Natural killer cell treated with Interleukin-12 subunit alpha and Interleukin-12 subunit beta and Interleukin-15 and Interleukin-18, amount 100 ng/mL, for 72 hours (primary cell): ENCODE data around the gene CACNA1S. TPM values are rescaled to one million over a fixed set of nuclear protein-coding genes. Genes with fewer than 3 reads are reported as not detected.
A peak's percentile ranks its signal among the peaks of the same experiment; 100 is the strongest.

Source experiments
- ATAC-seq, 2 donors: fragments of 150-1000 bp; cut with Tn5 transposase in 1 of 2; sonication (Bioruptor Pico), chemical (Tn5 transposase) in 1 of 2; 2 replicates each; pipeline ENCODE4 v1.10.0; 2021
- DNase-seq: peaks from one replicate; pipeline ENCODE4 v3.0.0; 2022; ENCODE audit warnings: low spot score
- H3K27ac Mint-ChIP-seq, 2 donors: 1 replicate in 1 of 2; 2 replicates in 1 of 2; pipeline ENCODE4 v1.8.0; 2022; ENCODE audit warnings: mixed read lengths in 2 of 2, mild to moderate bottlenecking in 1 of 2, moderate library complexity in 1 of 2
- H3K27me3 Mint-ChIP-seq, 2 donors: 1 replicate in 1 of 2; 2 replicates in 1 of 2; pipeline ENCODE4 v1.8.0; 2022; ENCODE audit warnings: mixed read lengths in 2 of 2
- H3K36me3 Mint-ChIP-seq: one replicate; pipeline ENCODE4 v1.8.0; 2022; ENCODE audit warnings: mixed read lengths
- H3K4me1 Mint-ChIP-seq, 2 donors: 1 replicate in 1 of 2; 2 replicates in 1 of 2; pipeline ENCODE4 v1.8.0; 2022; ENCODE audit warnings: low read depth in 2 of 2, mixed read lengths in 2 of 2, mild to moderate bottlenecking in 1 of 2
- H3K4me3 Mint-ChIP-seq: one replicate; pipeline ENCODE4 v1.8.0; 2022; ENCODE audit warnings: mixed read lengths
- H3K9me3 Mint-ChIP-seq: 2 replicates; pipeline ENCODE4 v1.8.0; 2022; ENCODE audit warnings: mixed read lengths
- total RNA-seq, 2 donors: library from RNA; stranded (reverse); gene quantifications; one replicate each; pipeline ENCODE4 v1.2.3, GENCODE V29; 2022

CACNA1S gene
- total RNA-seq, 2 donors from 2014 or later = not detected

DNA sequence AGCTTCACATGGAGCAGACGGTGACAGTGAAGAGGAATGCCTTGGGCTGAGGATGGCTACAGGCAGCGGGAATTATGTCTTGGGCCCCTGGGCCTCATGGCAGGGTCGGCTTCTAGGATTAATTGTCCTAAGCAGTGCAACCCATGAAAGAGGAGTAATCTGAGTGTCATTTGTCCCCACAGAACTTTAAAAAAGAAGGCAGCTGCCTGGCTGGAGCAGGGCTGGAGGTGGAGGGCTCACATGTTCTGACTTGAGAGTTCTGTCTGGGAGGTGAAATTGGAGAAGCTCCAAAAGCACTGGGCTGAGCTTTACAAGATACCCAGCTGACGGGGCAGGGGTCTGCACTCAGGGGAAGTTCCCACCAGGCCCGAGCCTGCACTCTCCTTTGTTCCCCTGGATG is 22.6 kb downstream of the CACNA1S start:
- H3K27ac Mint-ChIP-seq = no peak overlapping the region
- no peaks in the 10 kb centered on the region for H3K9me3 Mint-ChIP-seq
- no peak overlapping the region for H3K4me3 Mint-ChIP-seq
- H3K27me3 Mint-ChIP-seq = peaks cover 9 to 16% of the 10 kb centered on the region in 2 donors
- H3K4me1 Mint-ChIP-seq = peaks cover 0 to 3% of the 10 kb centered on the region in 2 donors
- DNase-seq (no peak), ATAC-seq (no peak)
- no peaks in the 10 kb centered on the region for H3K36me3 Mint-ChIP-seq

DNA sequence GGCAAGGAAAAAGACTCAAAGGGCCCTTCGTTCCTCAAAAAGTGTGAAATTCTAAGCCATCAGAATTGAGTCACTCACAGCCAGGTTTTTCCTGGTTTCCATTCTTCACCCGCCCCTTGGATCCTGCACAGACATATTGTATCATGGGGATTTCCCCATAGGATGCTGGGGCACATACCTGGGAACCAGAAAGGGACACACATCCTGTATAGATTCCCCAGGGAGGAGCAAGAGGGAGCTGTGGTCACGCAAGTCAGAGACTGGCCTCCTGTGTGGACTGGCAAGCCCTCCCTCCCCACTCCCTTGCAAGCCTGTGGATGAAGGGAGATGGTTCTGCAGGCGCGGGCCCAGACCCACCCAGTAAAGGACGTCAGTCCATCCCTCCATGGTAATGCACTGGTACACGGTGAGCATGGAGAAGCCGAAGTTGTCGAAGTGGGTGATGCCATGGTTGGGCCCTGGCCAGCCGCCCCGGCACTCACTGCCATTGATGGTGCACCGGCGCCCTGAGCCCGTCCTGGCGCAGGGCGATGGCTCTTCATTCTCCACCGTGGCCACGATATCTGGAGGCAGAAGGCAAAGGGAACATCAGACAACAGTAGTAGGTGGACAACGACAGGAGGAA is 23.2 kb downstream of the CACNA1S start:
- no peak overlapping the region for H3K27ac Mint-ChIP-seq
- ATAC-seq (no peak), DNase-seq (no peak)
- no peaks in the 10 kb centered on the region for H3K9me3 Mint-ChIP-seq
- no peak overlapping the region for H3K4me3 Mint-ChIP-seq
- H3K27me3 Mint-ChIP-seq = peaks cover 11 to 16% of the 10 kb centered on the region in 2 donors
- H3K4me1 Mint-ChIP-seq = peaks cover 0 to 3% of the 10 kb centered on the region in 2 donors
- no peaks in the 10 kb centered on the region for H3K36me3 Mint-ChIP-seq

GRCh38 chr1:201088395-201088794 is 23.8 kb downstream of the CACNA1S start:
- Mint-ChIP-seq H3K36me3 (no peaks in the 10 kb centered on the region), H3K27me3 (peaks cover 11 to 16% of the 10 kb centered on the region in 2 donors), H3K27ac (no peak overlapping the region), H3K9me3 (no peaks in the 10 kb centered on the region), H3K4me3 (no peak overlapping the region), H3K4me1 (peaks cover 0 to 3% of the 10 kb centered on the region in 2 donors)
- DNase-seq = no peak
- ATAC-seq = no peak

- Mint-ChIP-seq H3K4me3 (no peak overlapping the region), H3K27ac (no peak overlapping the region), H3K4me1 (peaks cover 0 to 3% of the 10 kb centered on the region in 2 donors), H3K27me3 (peaks cover 9 to 13% of the 10 kb centered on the region in 2 donors), H3K36me3 (no peaks in the 10 kb centered on the region), H3K9me3 (no peaks in the 10 kb centered on the region)
- ATAC-seq (peak; percentile 50 to 55), DNase-seq (no peak)
Measured at GRCh38 chr1:201085902-201086735, 26.1 kb downstream of the CACNA1S start.

- ATAC-seq = no peak
- Mint-ChIP-seq H3K36me3 (no peaks in the 10 kb centered on the region), H3K4me3 (no peak overlapping the region), H3K4me1 (peaks cover 0 to 3% of the 10 kb centered on the region in 2 donors), H3K9me3 (no peaks in the 10 kb centered on the region), H3K27me3 (peaks cover 11 to 13% of the 10 kb centered on the region in 2 donors), H3K27ac (no peak overlapping the region)
- no peak for DNase-seq
Measured at GRCh38 chr1:201084295-201084694, 27.9 kb downstream of the CACNA1S start.

- DNase-seq (no peak), ATAC-seq (no peak)
- Mint-ChIP-seq H3K36me3 (no peaks in the 10 kb centered on the region), H3K27ac (no peak overlapping the region), H3K4me1 (peaks cover 0 to 3% of the 10 kb centered on the region in 2 donors), H3K27me3 (peaks cover 15% of the 10 kb centered on the region in 2 donors), H3K9me3 (no peaks in the 10 kb centered on the region), H3K4me3 (no peak overlapping the region)
Measured at GRCh38 chr1:201083741-201084140, 28.5 kb downstream of the CACNA1S start.

DNA sequence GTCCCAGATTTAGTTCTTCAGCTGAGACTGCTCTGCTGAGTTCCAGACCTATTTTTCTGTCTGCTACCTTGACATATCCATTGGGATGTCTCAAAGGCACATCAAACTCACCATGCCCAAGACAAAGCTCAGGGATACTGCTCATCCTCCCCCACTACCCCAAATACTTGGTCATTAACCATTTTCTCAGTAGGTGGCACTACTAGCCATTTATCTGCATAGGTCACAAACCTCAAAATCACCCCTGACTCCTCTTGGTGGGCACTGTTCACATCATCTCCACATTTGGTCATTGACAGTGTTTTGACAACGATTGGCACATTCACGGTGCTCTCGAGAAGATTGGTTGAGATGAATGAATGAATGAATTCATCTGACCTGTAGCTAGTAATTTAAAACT is 32.1 kb downstream of the CACNA1S start:
- Mint-ChIP-seq H3K27me3 (peaks cover 7 to 10% of the 10 kb centered on the region in 2 donors), H3K27ac (no peak overlapping the region), H3K4me1 (no peaks in the 10 kb centered on the region), H3K4me3 (no peak overlapping the region), H3K9me3 (no peaks in the 10 kb centered on the region), H3K36me3 (no peaks in the 10 kb centered on the region)
- DNase-seq (no peak), ATAC-seq (no peak)

GRCh38 chr1:201077736-201078135 is 34.5 kb downstream of the CACNA1S start:
- ATAC-seq = no peak
- no peaks in the 10 kb centered on the region for H3K9me3 Mint-ChIP-seq
- peaks cover 7 to 8% of the 10 kb centered on the region in 2 donors for H3K27me3 Mint-ChIP-seq
- H3K27ac Mint-ChIP-seq = no peak overlapping the region
- H3K4me3 Mint-ChIP-seq = no peak overlapping the region
- H3K4me1 Mint-ChIP-seq = no peaks in the 10 kb centered on the region
- H3K36me3 Mint-ChIP-seq = no peaks in the 10 kb centered on the region
- no peak for DNase-seq

DNA sequence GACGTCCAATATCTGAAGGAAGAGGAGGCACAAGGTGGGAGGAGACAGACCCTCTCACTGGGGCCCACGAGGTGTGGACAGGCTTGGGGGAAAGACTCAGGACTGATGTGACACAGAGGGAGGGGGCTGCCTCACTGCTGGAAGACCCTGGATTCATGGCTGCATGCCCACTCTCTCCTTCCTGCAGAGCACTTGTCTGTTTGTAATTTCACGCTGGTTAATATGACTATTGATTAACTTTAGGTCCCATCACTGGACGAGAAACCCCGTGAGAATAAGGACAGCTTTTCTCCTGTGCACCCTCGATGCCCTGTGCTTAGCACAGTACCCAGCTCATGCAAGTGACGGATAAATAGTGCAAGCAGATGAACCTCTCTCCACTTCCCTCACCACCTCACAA is 35.1 kb downstream of the CACNA1S start:
- no peak overlapping the region for H3K4me3 Mint-ChIP-seq
- no peak for ATAC-seq
- peaks cover 5 to 7% of the 10 kb centered on the region in 2 donors for H3K27me3 Mint-ChIP-seq
- no peak for DNase-seq
- H3K36me3 Mint-ChIP-seq = no peaks in the 10 kb centered on the region
- no peaks in the 10 kb centered on the region for H3K9me3 Mint-ChIP-seq
- H3K4me1 Mint-ChIP-seq = no peaks in the 10 kb centered on the region
- H3K27ac Mint-ChIP-seq = no peak overlapping the region

DNA sequence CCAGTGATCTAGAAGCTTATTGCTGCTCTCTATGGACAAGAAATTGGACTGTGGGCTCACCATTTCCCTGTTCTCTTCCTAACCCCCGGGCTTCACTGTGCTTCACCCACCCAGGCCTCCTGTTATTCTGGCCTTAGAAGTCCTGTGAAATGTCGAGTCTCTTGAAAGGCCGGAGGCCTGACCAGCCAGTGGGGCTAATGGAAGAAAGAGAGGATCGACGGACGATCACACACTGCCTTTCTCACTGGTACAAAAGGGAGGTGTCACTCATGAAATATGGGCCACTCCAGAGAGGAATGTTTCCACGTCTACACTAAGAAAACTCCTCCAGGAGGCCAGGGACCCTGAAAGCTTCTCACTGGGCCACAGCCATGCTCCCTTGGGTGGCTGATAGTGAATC is 36.1 kb downstream of the CACNA1S start:
- H3K27ac Mint-ChIP-seq = no peak overlapping the region
- peaks cover 5 to 14% of the 10 kb centered on the region in 2 donors for H3K27me3 Mint-ChIP-seq
- H3K9me3 Mint-ChIP-seq = no peaks in the 10 kb centered on the region
- H3K4me1 Mint-ChIP-seq = no peaks in the 10 kb centered on the region
- no peak overlapping the region for H3K4me3 Mint-ChIP-seq
- DNase-seq = no peak
- no peak for ATAC-seq
- no peaks in the 10 kb centered on the region for H3K36me3 Mint-ChIP-seq

- no peaks in the 10 kb centered on the region for H3K4me1 Mint-ChIP-seq
- H3K36me3 Mint-ChIP-seq = no peaks in the 10 kb centered on the region
- H3K4me3 Mint-ChIP-seq = no peak overlapping the region
- no peaks in the 10 kb centered on the region for H3K9me3 Mint-ChIP-seq
- peaks cover 3 to 9% of the 10 kb centered on the region in 2 donors for H3K27me3 Mint-ChIP-seq
- H3K27ac Mint-ChIP-seq = no peak overlapping the region
- ATAC-seq (no peak), DNase-seq (no peak)
Measured at GRCh38 chr1:201074018-201074417, 38.2 kb downstream of the CACNA1S start.

DNA sequence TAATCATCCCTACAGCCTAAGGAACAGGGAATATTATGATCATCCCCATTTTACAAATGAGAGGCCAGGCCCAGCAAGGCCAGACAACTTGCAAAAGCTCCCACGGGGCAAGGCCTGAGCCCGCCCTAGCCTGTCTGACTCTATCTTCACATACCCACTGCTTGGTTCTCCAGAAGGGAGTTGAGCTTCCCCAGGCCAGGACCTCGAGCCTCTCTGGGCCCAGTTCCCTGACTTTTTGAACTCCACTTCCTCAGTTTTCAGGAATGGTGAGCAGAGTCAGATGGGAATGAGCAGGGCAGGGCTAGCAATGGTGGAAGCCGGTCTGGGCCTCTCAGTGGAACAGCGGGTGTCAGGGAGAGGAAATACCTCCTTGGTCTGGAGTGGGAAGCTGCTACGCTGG is 39.3 kb downstream of the CACNA1S start:
- Mint-ChIP-seq H3K4me1 (no peaks in the 10 kb centered on the region), H3K27me3 (peaks cover 2 to 7% of the 10 kb centered on the region in 2 donors), H3K27ac (no peak overlapping the region), H3K9me3 (no peaks in the 10 kb centered on the region), H3K36me3 (no peaks in the 10 kb centered on the region), H3K4me3 (no peak overlapping the region)
- no peak for ATAC-seq
- no peak for DNase-seq

DNA sequence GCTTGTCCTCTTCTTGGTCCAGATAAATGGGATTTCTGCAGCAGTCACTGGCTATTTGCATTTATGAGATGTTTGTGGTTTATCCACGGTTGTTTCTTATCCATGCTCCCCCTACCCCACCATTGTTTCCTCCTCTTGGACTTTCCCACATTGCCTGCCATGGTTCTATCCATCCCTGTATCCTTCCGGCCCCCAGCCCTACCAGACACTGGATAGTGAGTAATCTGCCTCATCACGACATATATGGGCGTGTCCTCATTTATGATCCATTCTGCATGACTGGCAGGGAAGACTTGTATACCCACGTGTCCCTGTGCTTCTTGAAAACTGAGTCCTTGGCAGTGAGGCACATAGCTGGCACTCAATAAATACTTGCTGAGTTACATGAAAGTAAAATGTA is 40.1 kb downstream of the CACNA1S start:
- peaks cover 2 to 7% of the 10 kb centered on the region in 2 donors for H3K27me3 Mint-ChIP-seq
- no peaks in the 10 kb centered on the region for H3K36me3 Mint-ChIP-seq
- no peak for ATAC-seq
- no peak overlapping the region for H3K27ac Mint-ChIP-seq
- H3K9me3 Mint-ChIP-seq = no peaks in the 10 kb centered on the region
- no peak for DNase-seq
- H3K4me3 Mint-ChIP-seq = no peak overlapping the region
- H3K4me1 Mint-ChIP-seq = no peaks in the 10 kb centered on the region

DNA sequence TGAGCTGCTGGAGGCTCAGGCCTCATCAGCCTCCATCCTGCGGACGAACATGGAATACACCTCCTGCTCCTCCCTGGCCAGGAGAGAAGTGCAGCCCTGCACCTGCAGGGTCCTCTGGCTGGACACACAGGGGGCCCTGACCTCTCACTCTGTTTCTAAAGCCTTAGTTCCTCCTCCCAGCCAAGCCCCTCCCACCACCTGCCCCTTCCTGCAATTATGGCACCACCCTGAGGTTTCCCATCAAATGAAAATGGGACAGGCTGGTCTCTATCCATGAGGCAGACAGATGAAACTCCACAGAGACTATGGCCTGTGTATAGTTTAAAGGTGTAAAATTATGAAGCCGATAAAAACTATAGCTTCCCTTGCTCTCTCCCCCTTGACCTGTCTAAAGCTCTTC is 42.6 kb downstream of the CACNA1S start:
- ATAC-seq = no peak
- no peaks in the 10 kb centered on the region for H3K4me1 Mint-ChIP-seq
- H3K27me3 Mint-ChIP-seq = peaks cover 0 to 7% of the 10 kb centered on the region in 2 donors
- no peak overlapping the region for H3K27ac Mint-ChIP-seq
- H3K9me3 Mint-ChIP-seq = no peaks in the 10 kb centered on the region
- no peak overlapping the region for H3K4me3 Mint-ChIP-seq
- H3K36me3 Mint-ChIP-seq = no peaks in the 10 kb centered on the region
- no peak for DNase-seq
